SIG-M5 treated with dmso at 0.1 percent for 504 hours (cell line): ENCODE results near the gene CPN1.

Experiments
- DNase-seq: peaks from one replicate; lab custom pipeline; 2025; ENCODE audit not compliant: unreplicated experiment; lab: John Stamatoyannopoulos, UW

The CPN1 gene

DNA sequence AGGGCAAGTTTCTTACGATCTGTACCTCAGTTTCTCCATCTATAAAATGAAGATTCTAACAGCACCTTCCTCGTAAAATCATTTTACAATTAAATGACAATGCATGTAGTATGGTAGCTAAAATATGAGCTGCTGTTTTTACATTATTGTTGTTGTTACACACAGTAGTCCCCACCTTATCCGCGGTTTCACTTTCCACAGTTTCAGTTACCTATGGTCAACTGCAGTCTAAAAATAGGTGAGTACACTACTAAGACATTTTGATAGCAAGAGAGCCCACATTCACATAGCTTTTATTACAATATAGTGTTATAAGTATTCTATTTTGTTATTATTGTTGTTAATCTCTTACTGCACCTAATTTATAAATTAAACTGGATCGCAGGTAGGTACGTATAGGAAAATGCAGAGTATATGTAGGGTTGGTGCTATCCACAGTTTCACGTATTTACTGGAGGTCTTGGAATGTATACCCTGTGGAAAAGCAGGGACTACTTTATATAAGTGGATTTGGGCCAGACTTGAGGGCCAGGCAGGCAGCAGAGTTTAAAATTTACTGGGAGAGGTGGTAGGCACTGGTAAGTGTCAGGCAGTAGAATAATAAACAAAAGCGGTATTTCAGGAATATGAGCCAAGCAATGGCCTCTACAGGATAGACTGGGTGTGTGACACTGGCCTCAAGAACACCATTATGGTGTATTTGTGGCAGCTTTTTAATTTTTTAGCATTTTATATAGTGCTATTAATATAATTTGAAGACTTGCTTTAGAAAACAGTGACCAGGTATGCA lies 82.2 kb downstream of the CPN1 start:
- DNase-seq: no peak

DNA sequence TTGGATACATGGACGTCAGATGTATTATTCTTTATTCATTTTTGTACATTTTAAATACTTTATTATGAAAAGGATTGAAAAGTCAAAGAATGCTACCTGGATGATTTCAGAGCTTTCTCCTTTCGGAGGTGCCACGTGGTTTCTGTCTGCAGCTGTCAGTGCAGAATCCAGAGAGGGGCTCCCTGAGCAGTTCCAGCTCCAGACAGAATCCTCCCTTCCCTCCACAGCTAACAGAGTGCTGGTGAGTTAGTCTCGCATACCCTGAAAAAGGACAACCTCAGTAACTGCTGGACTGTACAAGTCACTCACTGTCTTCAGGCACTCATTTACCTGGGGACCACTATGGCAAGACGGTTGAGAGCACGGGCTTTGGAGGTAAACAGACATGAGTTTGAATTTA lies 82.8 kb downstream of the CPN1 start:
- DNase-seq: no peak

DNA sequence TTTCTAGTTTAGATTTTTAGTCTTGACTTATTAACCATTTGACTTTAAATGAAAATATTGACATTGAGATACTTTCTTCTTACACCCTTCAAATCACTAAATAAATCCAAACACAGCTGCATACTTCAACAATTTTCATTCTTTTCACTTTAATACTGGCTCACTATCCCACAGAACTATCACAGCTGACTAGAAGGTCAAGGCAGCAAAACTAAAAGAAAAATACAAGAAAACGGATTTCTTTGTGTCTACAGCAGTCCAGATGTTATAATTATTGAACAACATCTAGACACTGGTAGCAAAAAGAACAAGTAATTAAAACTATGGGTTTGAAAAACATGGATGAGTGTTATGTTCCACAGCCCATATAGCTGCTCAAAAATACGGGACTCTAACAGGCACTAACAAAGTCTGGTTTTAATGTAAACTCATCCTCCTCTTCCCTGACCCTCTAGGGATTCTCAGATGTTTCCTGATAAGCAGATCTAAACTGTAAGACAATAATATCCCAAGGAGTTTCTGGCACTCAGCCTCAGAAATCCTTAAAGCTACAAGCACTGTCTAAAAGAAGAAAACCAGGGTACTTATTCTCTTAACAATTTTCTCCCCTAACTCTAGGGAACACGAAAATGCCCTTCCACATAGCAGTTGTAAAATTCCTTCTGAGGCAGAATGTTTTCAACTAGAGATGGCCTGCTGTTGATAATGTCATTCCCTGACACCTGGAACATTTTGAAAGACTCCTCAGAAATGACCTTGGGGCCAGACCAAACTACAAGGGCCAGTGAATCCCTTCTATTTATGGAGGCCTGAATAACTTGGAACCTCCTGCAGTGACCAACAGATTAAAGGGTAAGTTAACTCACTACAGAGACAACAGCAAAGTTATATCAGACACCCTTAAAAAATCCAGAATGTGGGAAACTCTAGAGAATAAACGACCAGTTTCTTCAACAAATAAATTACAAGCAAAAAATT lies 84.7 kb downstream of the CPN1 start:
- no peak for DNase-seq

DNA sequence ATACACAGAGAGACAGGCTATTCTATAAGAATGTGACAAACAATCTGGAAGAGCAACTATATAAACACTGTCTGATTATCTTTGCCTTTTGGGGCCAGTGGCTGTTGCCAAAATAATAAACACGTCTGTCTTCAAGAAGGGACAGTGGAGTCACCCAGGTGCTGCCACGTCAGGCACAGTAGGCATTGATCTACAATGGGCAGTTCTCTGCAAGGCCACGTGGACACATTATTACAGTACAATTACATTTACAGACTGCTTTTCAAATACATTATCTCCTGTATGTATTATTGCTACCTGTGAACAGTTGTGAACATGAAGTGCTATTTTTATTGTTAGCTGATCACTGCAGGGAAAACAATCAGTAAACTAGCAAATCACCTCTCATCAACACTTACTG lies 86.0 kb downstream of the CPN1 start:
- DNase-seq: no peak

DNA sequence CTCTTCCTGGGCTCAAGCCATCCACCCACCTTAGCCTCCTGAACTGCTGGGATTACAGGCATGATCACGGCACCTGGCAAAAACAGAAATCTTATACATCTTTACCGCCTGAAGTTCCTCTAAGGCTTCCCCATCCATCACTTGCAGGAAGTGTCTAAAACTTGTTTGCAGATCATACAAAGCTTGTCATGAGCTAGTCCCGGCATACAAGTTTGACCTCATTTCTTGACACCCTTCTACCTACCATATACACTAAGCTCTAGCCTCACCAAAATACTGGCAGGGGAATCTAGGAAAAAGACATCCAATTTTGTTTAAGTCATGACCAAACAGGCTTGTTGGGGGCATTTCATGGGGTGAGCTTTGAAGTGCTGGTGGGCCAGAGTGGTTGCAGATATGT lies 86.4 kb downstream of the CPN1 start:
- no peak for DNase-seq

DNA sequence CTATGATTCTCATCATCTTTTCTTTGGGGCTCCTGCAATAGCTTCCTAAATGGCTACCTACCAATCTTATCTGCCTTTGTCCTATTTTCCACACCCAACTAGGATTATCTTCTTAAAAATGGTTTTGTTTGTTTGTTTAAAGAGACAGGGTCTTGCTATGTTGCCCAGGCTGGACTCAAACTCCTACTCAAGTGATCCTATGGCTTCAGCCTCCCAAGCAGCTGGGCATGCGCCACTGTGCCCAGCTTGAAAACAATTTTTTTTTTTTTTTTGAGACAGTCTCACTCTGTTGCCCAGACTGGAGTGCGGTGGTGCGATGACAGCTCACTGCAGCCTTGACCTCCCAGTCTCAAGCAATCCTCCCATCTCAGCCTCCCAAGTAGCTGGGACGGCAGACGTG lies 86.9 kb downstream of the CPN1 start:
- no peak for DNase-seq

DNA sequence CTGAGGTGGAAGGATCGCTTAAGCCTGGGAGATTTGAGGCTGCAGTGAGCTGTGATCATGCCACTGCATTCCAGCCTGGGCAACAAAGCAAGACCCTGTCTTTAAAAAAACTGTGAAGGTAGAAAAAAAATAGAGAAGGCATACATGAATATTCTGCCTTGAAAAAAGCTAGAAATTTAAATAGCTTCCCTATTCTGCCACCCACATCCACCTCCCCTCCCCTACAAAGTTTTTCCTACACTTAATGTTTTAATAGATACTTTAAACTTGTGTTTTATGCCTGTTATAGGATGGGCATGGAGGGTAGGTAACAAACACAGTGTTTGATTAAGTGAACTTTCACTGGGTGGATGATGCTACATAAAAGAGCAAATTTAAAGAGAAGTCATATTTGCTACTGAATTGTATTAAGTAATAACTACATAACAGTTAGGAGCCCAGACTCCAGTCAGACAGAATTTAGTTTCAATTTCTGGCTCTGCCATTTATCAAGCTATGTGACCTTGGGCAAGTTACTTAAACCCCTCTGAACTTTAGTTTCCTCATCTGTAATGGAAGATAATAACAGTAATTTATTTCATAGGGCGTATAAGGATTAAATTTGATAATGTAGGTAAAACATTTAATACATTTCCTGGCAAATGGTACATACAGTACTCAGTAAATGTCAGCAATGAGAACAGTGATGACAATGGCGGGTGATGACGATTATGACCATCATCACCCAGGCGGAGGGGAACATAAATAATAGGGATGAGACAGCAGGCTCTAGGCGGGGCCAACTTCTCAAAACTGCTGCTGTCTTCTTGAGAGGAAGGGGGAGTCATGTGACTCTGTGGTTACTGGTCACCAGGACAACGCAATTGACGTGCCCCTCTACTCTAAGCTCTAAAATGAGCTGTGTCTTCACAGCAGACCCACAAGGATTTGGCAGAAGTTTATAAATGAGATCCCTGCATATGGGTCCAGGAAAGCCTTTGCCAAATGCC lies 87.7 kb downstream of the CPN1 start:
- peak; percentile 77 for DNase-seq
